ENCODE measurements around the gene RIN3. TPM values are rescaled to one million over a fixed set of nuclear protein-coding genes. Genes with fewer than 3 reads are reported as not detected.

The RIN3 gene
- total RNA-seq, 1 donor from 2014 or later, result 0.22 TPM

DNA sequence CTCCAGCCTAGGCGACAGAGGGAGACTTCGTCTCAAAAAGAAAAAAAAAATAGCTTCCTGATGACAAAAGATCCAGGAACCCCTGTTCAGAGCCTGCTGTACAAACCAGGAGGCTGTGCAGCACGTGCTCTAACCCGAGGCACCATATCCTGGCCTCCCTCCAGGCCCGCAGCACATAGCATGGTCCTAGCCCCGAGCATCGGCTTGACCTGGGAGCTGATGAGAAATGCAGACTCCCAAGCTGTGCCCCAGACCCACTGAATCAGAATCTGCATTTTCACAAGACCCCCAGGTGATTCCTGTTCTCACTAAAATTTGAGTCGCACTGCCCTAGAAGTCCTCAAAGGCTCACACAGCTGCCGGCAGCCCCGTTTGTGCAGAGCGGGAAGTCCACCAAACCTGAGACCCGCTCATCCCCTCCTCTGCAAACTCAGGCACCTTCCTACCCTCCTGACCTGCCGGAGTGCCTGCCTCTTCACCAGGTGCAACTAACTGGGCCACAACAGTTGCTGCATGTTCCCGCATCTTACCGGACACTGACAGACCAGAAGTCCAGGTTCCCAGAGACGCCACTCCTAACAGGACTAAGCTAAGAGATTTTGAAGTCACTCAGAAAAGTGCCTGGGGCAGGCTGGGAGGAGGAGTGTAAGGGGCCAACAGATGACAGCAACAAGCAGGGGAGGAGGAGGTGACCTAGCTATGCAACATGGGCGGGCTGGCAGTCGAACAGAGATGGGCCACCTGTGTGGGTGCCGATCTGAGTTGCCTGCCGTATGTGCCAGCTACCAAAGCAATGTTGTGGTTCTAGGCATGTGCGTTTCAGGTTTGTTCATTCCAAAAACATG is 24.0 kb upstream of the RIN3 start:
- Mint-ChIP-seq H3K27ac (no peak overlapping the region), H3K27me3 (ENCODE audit: insufficient read depth, low read depth) (peaks cover 11% of the 10 kb centered on the region), H3K36me3 (no peaks in the 10 kb centered on the region), H3K4me3 (no peak overlapping the region), H3K9me3 (no peaks in the 10 kb centered on the region), H3K4me1 (peaks cover 15% of the 10 kb centered on the region)
- Histone ChIP-seq H4K20me1 (ENCODE audit: low read depth) (no peaks in the 10 kb centered on the region), H3K9ac (no peak overlapping the region), H2AFZ (replicated peaks) (no peak overlapping the region), H3K79me2 (ENCODE audit: low read depth) (no peaks in the 10 kb centered on the region), H3K4me2 (no peak overlapping the region), H3K9me3 (ENCODE audit: low read depth) (no peaks in the 10 kb centered on the region), H3K27me3 (no peaks in the 10 kb centered on the region), H3K4me3 (no peak overlapping the region), H3F3A (ENCODE audit: low read depth) (no peaks in the 10 kb centered on the region), H3K36me3 (no peaks in the 10 kb centered on the region), H3K27ac (no peak overlapping the region), H3K4me1 (no peaks in the 10 kb centered on the region)
- DNase-seq (ENCODE audit: low spot score), result no peak
- TF ChIP-seq EZH2 (IDR thresholded peaks at IDR 0.05), result no peak
- TF ChIP-seq EZH2phosphoT487 (IDR thresholded peaks at IDR 0.05), result no peak
- TF ChIP-seq CTCF (IDR thresholded peaks at IDR 0.05), result no peak

DNA sequence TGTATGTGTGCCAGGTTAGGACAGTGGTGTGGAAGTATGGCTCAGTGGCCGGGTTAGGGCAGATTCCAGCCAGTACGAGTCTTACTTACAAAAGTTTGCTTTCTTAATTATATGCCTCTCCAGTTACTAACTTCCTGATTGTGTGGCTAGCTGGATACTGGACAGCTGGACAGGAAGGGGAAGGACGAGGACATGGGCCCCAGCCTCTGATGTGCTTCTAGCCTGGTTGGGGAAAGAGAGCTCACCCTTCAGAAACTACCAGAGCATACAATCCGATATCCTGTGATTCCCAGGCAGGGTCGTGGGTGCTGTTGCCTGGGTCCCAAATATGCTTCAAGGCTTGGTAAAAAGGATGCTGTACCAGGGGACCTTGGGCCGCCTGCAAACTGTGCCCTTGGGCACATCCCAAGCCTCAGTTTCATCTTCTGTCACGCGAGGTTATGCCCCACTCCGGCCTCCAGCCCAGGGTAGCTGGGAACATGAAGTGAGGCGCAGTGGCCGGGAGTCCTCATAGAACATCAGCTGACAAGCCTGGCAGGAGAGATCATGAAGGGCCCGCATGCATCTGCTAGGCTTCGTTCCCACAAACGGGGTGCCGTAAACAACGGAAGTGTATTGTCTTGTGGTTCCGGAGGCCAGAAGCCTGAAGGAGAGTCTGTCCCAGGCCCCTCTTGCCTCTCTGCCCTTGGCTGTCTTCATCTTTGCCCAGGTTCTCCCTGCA is 23.2 kb upstream of the RIN3 start:
- no peaks in the 10 kb centered on the region for H3K9me3 Mint-ChIP-seq
- peaks cover 11% of the 10 kb centered on the region for H3K27me3 Mint-ChIP-seq (ENCODE audit: insufficient read depth, low read depth)
- no peak overlapping the region for H3K4me3 ChIP-seq

DNA sequence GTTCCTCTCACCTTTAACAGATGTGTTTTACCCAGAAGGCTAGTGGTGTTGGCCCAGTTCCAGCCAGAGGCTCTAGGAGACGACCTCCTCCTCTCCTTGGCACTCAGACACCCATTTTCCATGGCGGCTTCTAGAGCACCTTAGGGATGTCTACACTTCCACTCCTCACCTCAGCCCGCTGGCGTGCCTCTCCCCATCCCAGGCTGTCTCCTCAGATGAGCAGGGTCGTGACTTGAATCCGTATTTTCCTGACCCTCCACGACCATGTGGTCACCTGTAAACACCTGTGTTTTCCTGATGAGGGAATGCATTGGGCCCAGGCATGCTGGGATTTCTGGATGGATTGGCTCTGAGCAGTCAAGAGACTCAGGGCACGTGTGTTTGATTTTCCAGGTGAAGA is 21.8 kb upstream of the RIN3 start:
- no peak overlapping the region for H3K4me3 Mint-ChIP-seq

More for the DNA sequence above, 23.2 kb upstream of the RIN3 start:
- no peaks in the 10 kb centered on the region for H3F3A ChIP-seq (ENCODE audit: low read depth)
- H3K9ac ChIP-seq, result no peak overlapping the region
- no peaks in the 10 kb centered on the region for H3K36me3 ChIP-seq
- no peak overlapping the region for H2AFZ ChIP-seq (replicated peaks)
- Mint-ChIP-seq H3K4me1 (peaks cover 19% of the 10 kb centered on the region), H3K27ac (no peak overlapping the region), H3K4me3 (no peak overlapping the region), H3K36me3 (no peaks in the 10 kb centered on the region)
- H3K27me3 ChIP-seq, result no peaks in the 10 kb centered on the region
- no peak overlapping the region for H3K4me2 ChIP-seq
- no peaks in the 10 kb centered on the region for H3K79me2 ChIP-seq (ENCODE audit: low read depth)
- H4K20me1 ChIP-seq (ENCODE audit: low read depth), result no peaks in the 10 kb centered on the region
- H3K9me3 ChIP-seq (ENCODE audit: low read depth), result no peaks in the 10 kb centered on the region
- TF ChIP-seq EZH2 (IDR thresholded peaks at IDR 0.05) (no peak), CTCF (IDR thresholded peaks at IDR 0.05) (no peak), EZH2phosphoT487 (IDR thresholded peaks at IDR 0.05) (no peak)
- no peak for DNase-seq (ENCODE audit: low spot score)
- H3K4me1 ChIP-seq, result no peaks in the 10 kb centered on the region
- H3K27ac ChIP-seq, result no peak overlapping the region

More for the DNA sequence above, 21.8 kb upstream of the RIN3 start:
- Mint-ChIP-seq H3K36me3 (no peaks in the 10 kb centered on the region), H3K27ac (no peak overlapping the region), H3K27me3 (ENCODE audit: insufficient read depth, low read depth) (peaks cover 11% of the 10 kb centered on the region), H3K4me1 (peaks cover 22% of the 10 kb centered on the region), H3K9me3 (no peaks in the 10 kb centered on the region)
- H3K4me1 ChIP-seq, result no peaks in the 10 kb centered on the region
- H3K4me3 ChIP-seq, result no peak overlapping the region
- H3K36me3 ChIP-seq, result no peaks in the 10 kb centered on the region
- no peaks in the 10 kb centered on the region for H4K20me1 ChIP-seq (ENCODE audit: low read depth)
- no peak overlapping the region for H3K4me2 ChIP-seq
- no peak overlapping the region for H3K9ac ChIP-seq
- H3K27me3 ChIP-seq, result no peaks in the 10 kb centered on the region
- no peaks in the 10 kb centered on the region for H3F3A ChIP-seq (ENCODE audit: low read depth)
- no peak for DNase-seq (ENCODE audit: low spot score)
- TF ChIP-seq EZH2 (IDR thresholded peaks at IDR 0.05) (no peak), EZH2phosphoT487 (IDR thresholded peaks at IDR 0.05) (no peak), CTCF (IDR thresholded peaks at IDR 0.05) (no peak)
- H3K9me3 ChIP-seq (ENCODE audit: low read depth), result no peaks in the 10 kb centered on the region
- no peak overlapping the region for H2AFZ ChIP-seq (replicated peaks)
- no peak overlapping the region for H3K27ac ChIP-seq
- no peaks in the 10 kb centered on the region for H3K79me2 ChIP-seq (ENCODE audit: low read depth)

Data from neural progenitor cell (in vitro differentiated cells).